Measurements from ENCODE around the gene PRKG1. TPM values are rescaled to one million over a fixed set of nuclear protein-coding genes. Genes with fewer than 3 reads are reported as not detected.
"Not testable (repeated sequence)": the region's sequence is repeated elsewhere in the genome, so short reads cannot be mapped to it uniquely, and the experiment has no call there.

PRKG1 gene
- total and polyA plus RNA-seq, 2 experiments from 2014 or later = 10.7 to 21.8 TPM

DNA sequence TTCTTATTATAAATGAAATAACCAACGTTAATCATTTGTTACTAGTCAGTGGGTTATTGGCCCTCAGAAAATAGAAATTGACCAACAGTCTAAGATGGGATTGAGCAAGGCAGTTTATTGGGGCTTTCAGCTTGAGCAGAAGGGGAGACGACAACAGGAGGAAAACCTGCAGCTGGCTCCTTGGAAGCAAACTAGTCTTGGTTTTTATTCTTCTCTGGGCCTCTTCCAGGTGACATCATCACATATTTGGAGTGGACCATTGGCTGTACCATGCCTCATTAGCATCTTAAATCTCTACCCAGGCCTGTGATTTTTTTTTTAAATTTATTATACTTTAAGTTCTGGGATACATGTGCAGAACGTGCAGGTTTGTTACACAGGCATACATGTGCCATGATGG, 684.1 kb downstream of the PRKG1 start:
- Histone ChIP-seq H3K9me2 (ENCODE audit: insufficient read depth) (no peaks in the 10 kb centered on the region), H3K4me3 (no peak overlapping the region), H3K79me2 (ENCODE audit: insufficient read depth) (no peaks in the 10 kb centered on the region), H3K4me2 (ENCODE audit: unreplicated experiment) (no peak overlapping the region), H3F3A (ENCODE audit: insufficient read depth) (no peaks in the 10 kb centered on the region), H3K36me3 (ENCODE audit: low read depth) (no peaks in the 10 kb centered on the region), H2AFZ (no peak overlapping the region), H3K9ac (no peak overlapping the region), H3K9me3 (ENCODE audit: low read depth) (no peaks in the 10 kb centered on the region), H4K20me1 (ENCODE audit: insufficient read depth) (no peaks in the 10 kb centered on the region), H3K27ac (no peak overlapping the region), H3K4me1 (ENCODE audit: insufficient read depth) (no peaks in the 10 kb centered on the region), H3K27me3 (replicated peaks; ENCODE audit: insufficient read depth) (no peaks in the 10 kb centered on the region)
- WGBS, 2 experiments (ENCODE audit: low coverage in 1 of 2, low lambda C conversion rate in 2 of 2, missing lambda C conversion rate in 2 of 2) = 96 to 97% methylated on average over 3 of the region's 3 CpGs
- DNase-seq = no peak
- in situ Hi-C loops (cut with MboI) = no loop called here
- TF ChIP-seq EZH2phosphoT487 (IDR thresholded peaks at IDR 0.05; ENCODE audit: insufficient read depth, low read depth) (no peak), EZH2 (IDR thresholded peaks at IDR 0.05; ENCODE audit: insufficient read depth, poor library complexity, severe bottlenecking) (no peak)

DNA sequence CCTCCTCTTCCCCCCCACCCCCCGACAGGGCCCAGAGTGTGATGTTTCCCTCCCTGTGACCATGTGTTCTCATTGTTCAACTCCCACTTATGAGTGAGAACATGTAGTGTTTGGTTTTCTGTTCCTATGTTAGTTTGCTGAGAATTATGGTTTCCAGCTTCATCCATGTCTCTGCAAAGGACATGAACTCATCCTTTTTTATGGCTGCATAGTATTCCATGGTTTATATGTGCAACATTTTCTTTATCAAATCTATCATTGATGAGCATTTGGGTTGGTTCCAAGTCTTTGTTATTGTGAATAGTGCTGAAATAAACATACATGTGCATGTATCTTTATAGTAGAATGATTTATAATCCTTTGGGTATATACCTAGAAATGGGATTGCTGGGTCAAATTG, 684.6 kb downstream of the PRKG1 start:
- H3K9ac ChIP-seq; H3K4me1 ChIP-seq (ENCODE audit: insufficient read depth); H2AFZ ChIP-seq; H3K4me3 ChIP-seq; in situ Hi-C loops (cut with MboI); H3K27ac ChIP-seq; H3F3A ChIP-seq (ENCODE audit: insufficient read depth); H4K20me1 ChIP-seq (ENCODE audit: insufficient read depth); H3K79me2 ChIP-seq (ENCODE audit: insufficient read depth); H3K27me3 ChIP-seq (replicated peaks; ENCODE audit: insufficient read depth); DNase-seq; H3K9me3 ChIP-seq (ENCODE audit: low read depth); H3K4me2 ChIP-seq (ENCODE audit: unreplicated experiment); H3K9me2 ChIP-seq (ENCODE audit: insufficient read depth); H3K36me3 ChIP-seq (ENCODE audit: low read depth): not testable (repeated sequence)
- 95% methylated on average over 1 of the region's 1 CpG; no CpG with 5 or more reads in 1 of the 2 experiments for WGBS, 2 experiments (ENCODE audit: low coverage in 1 of 2, low lambda C conversion rate in 2 of 2, missing lambda C conversion rate in 2 of 2)

DNA sequence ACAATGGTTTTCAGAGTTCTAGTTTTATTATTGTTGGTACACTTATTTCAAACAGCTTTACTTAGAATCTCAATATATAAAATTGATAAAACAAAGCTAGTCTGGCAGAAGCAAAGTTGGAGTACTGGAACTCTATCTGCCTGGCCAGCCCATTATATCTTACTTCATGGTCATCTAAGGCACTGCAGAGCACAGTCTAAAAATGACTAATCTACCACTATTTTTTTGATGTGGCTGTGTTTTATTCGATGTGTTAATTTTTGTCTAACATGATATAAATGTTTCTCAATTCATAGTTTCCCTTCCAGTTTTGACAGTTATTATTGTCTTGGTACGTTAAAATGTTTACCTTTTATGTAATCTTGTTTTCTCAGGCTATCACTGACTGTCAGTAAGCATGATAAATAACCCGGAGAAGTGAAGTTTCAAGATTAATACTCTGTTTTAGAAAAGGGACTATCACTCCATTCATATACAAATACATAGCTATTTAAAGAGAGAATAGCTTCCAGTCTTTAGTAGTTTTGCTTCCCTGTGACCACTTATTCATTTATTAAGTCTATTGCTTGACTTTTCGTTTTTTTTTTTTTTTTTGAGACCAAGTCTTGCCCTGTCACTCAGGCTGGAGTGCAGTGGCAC, 685.7 kb downstream of the PRKG1 start:
- TF ChIP-seq EZH2 (IDR thresholded peaks at IDR 0.05; ENCODE audit: insufficient read depth, poor library complexity, severe bottlenecking) (no peak), EZH2phosphoT487 (IDR thresholded peaks at IDR 0.05; ENCODE audit: insufficient read depth, low read depth) (no peak)
- Histone ChIP-seq H3K9me3 (ENCODE audit: low read depth) (no peaks in the 10 kb centered on the region), H3F3A (ENCODE audit: insufficient read depth) (no peaks in the 10 kb centered on the region), H3K36me3 (ENCODE audit: low read depth) (no peaks in the 10 kb centered on the region), H3K27me3 (replicated peaks; ENCODE audit: insufficient read depth) (no peaks in the 10 kb centered on the region), H3K9ac (no peak overlapping the region), H3K79me2 (ENCODE audit: insufficient read depth) (no peaks in the 10 kb centered on the region), H3K27ac (no peak overlapping the region), H2AFZ (no peak overlapping the region), H3K9me2 (ENCODE audit: insufficient read depth) (no peaks in the 10 kb centered on the region), H3K4me3 (no peak overlapping the region), H3K4me2 (ENCODE audit: unreplicated experiment) (no peak overlapping the region), H4K20me1 (ENCODE audit: insufficient read depth) (no peaks in the 10 kb centered on the region), H3K4me1 (ENCODE audit: insufficient read depth) (no peaks in the 10 kb centered on the region)
- in situ Hi-C loops (cut with MboI) = no loop called here
- no peak for DNase-seq
- WGBS, 2 experiments (ENCODE audit: low coverage in 1 of 2, low lambda C conversion rate in 2 of 2, missing lambda C conversion rate in 2 of 2) = 61 to 70% methylated on average over 4 of the region's 4 CpGs

DNA sequence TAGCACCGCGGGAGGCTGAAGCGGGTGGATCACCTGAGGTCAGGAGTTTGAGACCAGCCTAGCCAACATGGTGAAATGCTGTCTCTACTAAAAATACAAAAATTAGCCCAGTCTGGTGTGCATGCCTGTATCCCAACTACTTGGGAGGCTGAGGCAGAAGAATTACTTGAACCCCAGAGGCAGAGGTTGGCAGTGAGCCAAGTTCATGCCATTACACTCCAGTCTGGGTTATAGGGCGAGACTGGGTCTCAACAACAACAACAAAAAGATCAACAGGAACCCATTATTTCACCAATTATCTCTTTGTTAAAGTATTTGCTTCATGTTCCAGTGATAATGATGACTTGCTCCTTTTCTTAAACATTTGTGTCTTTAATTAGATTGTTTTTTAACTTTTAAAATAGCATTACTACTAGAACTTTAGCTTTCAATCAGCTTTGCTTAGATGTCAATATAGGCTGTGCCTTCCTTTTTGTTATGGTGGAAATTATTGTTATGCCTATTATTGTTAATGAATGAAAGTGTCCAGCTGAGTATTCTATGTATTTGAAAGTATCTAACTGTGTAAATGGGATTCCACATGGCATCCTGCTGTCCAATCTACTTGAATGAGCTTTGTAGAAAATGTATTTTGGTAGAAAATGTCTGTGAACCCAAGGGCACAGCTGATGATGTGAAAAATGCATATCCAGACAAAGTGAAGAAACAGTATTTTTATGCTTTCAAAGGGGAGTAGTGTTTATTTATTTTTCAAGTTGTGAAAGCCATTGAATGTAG, 686.8 kb downstream of the PRKG1 start:
- 94 to 95% methylated on average over 4 of the region's 4 CpGs for WGBS, 2 experiments (ENCODE audit: low coverage in 1 of 2, low lambda C conversion rate in 2 of 2, missing lambda C conversion rate in 2 of 2)
- no peak overlapping the region for H3K4me2 ChIP-seq (ENCODE audit: unreplicated experiment)
- TF ChIP-seq EZH2phosphoT487 (IDR thresholded peaks at IDR 0.05; ENCODE audit: insufficient read depth, low read depth) = no peak
- no peak for TF ChIP-seq EZH2 (IDR thresholded peaks at IDR 0.05; ENCODE audit: insufficient read depth, poor library complexity, severe bottlenecking)
- H3K9me2 ChIP-seq (ENCODE audit: insufficient read depth) = no peaks in the 10 kb centered on the region
- H2AFZ ChIP-seq = no peak overlapping the region
- H3K36me3 ChIP-seq (ENCODE audit: low read depth) = no peaks in the 10 kb centered on the region
- H3K4me3 ChIP-seq = no peak overlapping the region
- no peaks in the 10 kb centered on the region for H3K4me1 ChIP-seq (ENCODE audit: insufficient read depth)
- no peaks in the 10 kb centered on the region for H4K20me1 ChIP-seq (ENCODE audit: insufficient read depth)
- in situ Hi-C loops (cut with MboI) = no loop called here
- no peaks in the 10 kb centered on the region for H3F3A ChIP-seq (ENCODE audit: insufficient read depth)
- H3K9me3 ChIP-seq (ENCODE audit: low read depth) = no peaks in the 10 kb centered on the region
- H3K27me3 ChIP-seq (replicated peaks; ENCODE audit: insufficient read depth) = no peaks in the 10 kb centered on the region
- H3K9ac ChIP-seq = no peak overlapping the region
- no peak for DNase-seq
- H3K79me2 ChIP-seq (ENCODE audit: insufficient read depth) = no peaks in the 10 kb centered on the region
- H3K27ac ChIP-seq = no peak overlapping the region

All from GM23248 (cell line).